SK-N-SH (cell line): ENCODE results near the gene ROPN1B. TPM values are rescaled to one million over a fixed set of nuclear protein-coding genes. Genes with fewer than 3 reads are reported as not detected.

Experiments used
- CTCF ChIA-PET: fragments of 300-600, 350-600 bp; formaldehyde crosslinking; extraction: SDS; loops from one replicate; lab custom pipeline; 2021; lab: Yijun Ruan, JAX
- POLR2A ChIA-PET: fragments of 350-600 bp; sonication (Branson Sonifier 250); formaldehyde crosslinking; extraction: SDS; loops from one replicate; lab custom pipeline; 2020; ENCODE audit warnings: antibody characterized with exemption, inconsistent platforms; lab: Yijun Ruan, JAX
- DNase-seq: peaks from one replicate; pipeline ENCODE4 v3.0.0; 2012
- H2AFZ ChIP-seq: fragments of 200-600 bp; sonication (generic); 2 replicates; pipeline ENCODE4 v1.8.1; 2016; ENCODE audit warnings: antibody characterized with exemption, mild to moderate bottlenecking, low read depth
- H3F3A ChIP-seq: fragments of 200-600 bp; sonication (generic); replicated peaks from 2 replicates; pipeline ENCODE3; 2016; ENCODE audit warnings: antibody characterized with exemption, mild to moderate bottlenecking; ENCODE audit not compliant: insufficient read depth
- H3K27ac ChIP-seq, 2 experiments: fragments of 200-500 bp in 1 of 2; fragments of 200-600 bp in 1 of 2; sonication (Bioruptor generic) in 1 of 2; sonication (generic), shearing (Covaris generic) in 1 of 2; 2 replicates each; pipeline versions ENCODE4 v1.5.1 to v1.6.1; 2014 to 2016; ENCODE audit warnings: low read depth in 2 of 2, inconsistent platforms in 1 of 2, low read length in 1 of 2, mild to moderate bottlenecking in 1 of 2, mixed read lengths in 1 of 2
- H3K27me3 ChIP-seq: fragments of 200-600 bp; sonication (generic), shearing (Covaris generic); 2 replicates; pipeline ENCODE4 v1.6.1; 2016; ENCODE audit warnings: mixed run types; ENCODE audit not compliant: insufficient read depth
- H3K36me3 ChIP-seq, 2 experiments: fragments of 200-500 bp in 1 of 2; fragments of 200-600 bp in 1 of 2; sonication (Bioruptor generic) in 1 of 2; sonication (generic) in 1 of 2; replicated peaks in 1 of 2; 2 replicates each; pipeline versions ENCODE3 to v1.5.1; 2014 to 2016; ENCODE audit warnings: low read length in 1 of 2, mild to moderate bottlenecking in 1 of 2; ENCODE audit not compliant: insufficient read depth in 2 of 2, control insufficient read depth in 1 of 2
- H3K4me1 ChIP-seq, 2 experiments: fragments of 200-500 bp in 1 of 2; fragments of 200-600 bp in 1 of 2; sonication (Bioruptor generic) in 1 of 2; sonication (generic), shearing (Covaris generic) in 1 of 2; 2 replicates each; pipeline versions ENCODE4 v1.5.1 to v1.6.1; 2014 to 2016; ENCODE audit warnings: low read depth in 1 of 2, low read length in 1 of 2, mixed run types in 1 of 2; ENCODE audit not compliant: insufficient read depth in 2 of 2, control insufficient read depth in 1 of 2
- H3K4me2 ChIP-seq: fragments of 200-600 bp; sonication (generic), shearing (Covaris generic); 2 replicates; pipeline ENCODE4 v1.6.1; 2017; ENCODE audit warnings: mixed run types
- H3K4me3 ChIP-seq, 2 experiments: fragments of 200-500 bp in 1 of 2; fragments of 200-600 bp in 1 of 2; sonication (Bioruptor generic) in 1 of 2; sonication (generic), shearing (Covaris generic) in 1 of 2; 2 replicates each; pipeline versions ENCODE4 v1.5.1 to v1.8.1; 2014 to 2016; ENCODE audit warnings: low read depth in 2 of 2, inconsistent platforms in 1 of 2, low read length in 1 of 2, mild to moderate bottlenecking in 1 of 2, mixed read lengths in 1 of 2, moderate library complexity in 1 of 2
- H3K79me2 ChIP-seq: fragments of 200-600 bp; sonication (generic); 2 replicates; pipeline ENCODE4 v1.8.1; 2017; ENCODE audit warnings: mild to moderate bottlenecking; ENCODE audit not compliant: insufficient read depth
- H3K9ac ChIP-seq: fragments of 200-600 bp; sonication (generic); 2 replicates; pipeline ENCODE4 v1.6.1; 2017; ENCODE audit warnings: mixed run types
- H3K9me2 ChIP-seq: fragments of 200-600 bp; sonication (generic); 2 replicates; pipeline ENCODE4 v1.6.1; 2017; ENCODE audit warnings: mixed run types
- H3K9me3 ChIP-seq: fragments of 200-600 bp; sonication (generic); 2 replicates; pipeline ENCODE4 v1.6.1; 2017; ENCODE audit warnings: mixed run types, mild to moderate bottlenecking, moderate library complexity
- H4K20me1 ChIP-seq: fragments of 200-600 bp; sonication (generic); 2 replicates; pipeline ENCODE4 v1.6.1; 2017; ENCODE audit warnings: mild to moderate bottlenecking, mixed run types; ENCODE audit not compliant: insufficient read depth
- CHD2 ChIP-seq: fragments of 150-350 bp; IDR thresholded peaks from 2 replicates; pipeline ENCODE4 v1.6.1; 2018; ENCODE audit warnings: low read length; ENCODE audit not compliant: partially characterized antibody
- CTCF ChIP-seq: fragments of 200-600 bp; sonication (generic); IDR thresholded peaks from 2 replicates; pipeline ENCODE4 v1.6.1; 2017; ENCODE audit warnings: antibody characterized with exemption, mild to moderate bottlenecking, moderate library complexity
- EP300 ChIP-seq, 2 experiments: IDR thresholded peaks; 2 replicates each; pipeline versions ENCODE4 v1.4.0 to v1.6.1; 2012; ENCODE audit warnings: borderline replicate concordance in 1 of 2, low read depth in 1 of 2, low read length in 1 of 2
- FOSL2 ChIP-seq: IDR thresholded peaks from 2 replicates; pipeline ENCODE4 v1.4.0; 2012; ENCODE audit warnings: low read depth, mild to moderate bottlenecking, moderate library complexity, borderline replicate concordance
- GABPA ChIP-seq: IDR thresholded peaks from 2 replicates; pipeline ENCODE4 v1.4.0; 2012; ENCODE audit warnings: low read depth, mild to moderate bottlenecking
- GATA2 ChIP-seq: sonication (generic); formaldehyde crosslinking; IDR thresholded peaks from 2 replicates; pipeline ENCODE4 v1.5.0; 2020; ENCODE audit warnings: mild to moderate bottlenecking, missing genetic modification reagents
- MEF2A ChIP-seq: IDR thresholded peaks from 2 replicates; pipeline ENCODE4 v1.4.0; 2012; ENCODE audit warnings: low read depth, borderline replicate concordance
- NRF1 ChIP-seq: IDR thresholded peaks from 2 replicates; pipeline ENCODE4 v1.6.1; 2012; ENCODE audit warnings: low read depth, mild to moderate bottlenecking, low read length
- PBX3 ChIP-seq: IDR thresholded peaks from 2 replicates; pipeline ENCODE4; 2012
- RAD21 ChIP-seq: IDR thresholded peaks from 2 replicates; pipeline ENCODE4 v1.6.1; 2012; ENCODE audit warnings: mild to moderate bottlenecking, low read length
- RFX5 ChIP-seq: IDR thresholded peaks from 2 replicates; pipeline ENCODE4 v1.6.1; 2012; ENCODE audit warnings: mild to moderate bottlenecking, improper control_type of control experiment, low read length
- TAF1 ChIP-seq: IDR thresholded peaks from 2 replicates; pipeline ENCODE4 v1.6.1; 2012; ENCODE audit warnings: low read depth, mild to moderate bottlenecking, low read length, moderate library complexity, borderline replicate concordance
- TCF12 ChIP-seq: IDR thresholded peaks from 2 replicates; pipeline ENCODE4 v1.4.0; 2012
- USF1 ChIP-seq: IDR thresholded peaks from 2 replicates; pipeline ENCODE4 v1.4.0; 2012; ENCODE audit warnings: low read depth, borderline replicate concordance
- USF2 ChIP-seq: fragments of 150-350 bp; IDR thresholded peaks from 2 replicates; pipeline ENCODE4 v1.6.1; 2017; ENCODE audit warnings: antibody characterized with exemption, low read length, low read depth, borderline replicate concordance
- WGBS: methylation state at CpG from one replicate; pipeline ENCODE4 v1.1.6; 2017; ENCODE audit warnings: low lambda C conversion rate; 5-methylcytosine and 5-hydroxymethylcytosine counted together
- polyA plus RNA-seq, 3 experiments: library from polyadenylated mRNA; depleted of rRNA; stranded (reverse); fragments of >200 nt; gene quantifications; 2 replicates each; pipeline ENCODE4 v1.2.3, GENCODE V29; 2012
- TF ChIP-seq, protein P1 (sequence below): IDR thresholded peaks from 2 replicates; pipeline ENCODE4 v1.4.0; 2012; ENCODE audit warnings: low read depth
- TF ChIP-seq, protein P2 (sequence below): IDR thresholded peaks from 2 replicates; pipeline ENCODE4 v1.6.1; 2012; ENCODE audit warnings: mild to moderate bottlenecking, low read depth, low read length, moderate library complexity

Gene ROPN1B
- polyA plus RNA-seq, 1 of the 3 experiments (the other 2 are of a cell fraction), result not detected

DNA sequence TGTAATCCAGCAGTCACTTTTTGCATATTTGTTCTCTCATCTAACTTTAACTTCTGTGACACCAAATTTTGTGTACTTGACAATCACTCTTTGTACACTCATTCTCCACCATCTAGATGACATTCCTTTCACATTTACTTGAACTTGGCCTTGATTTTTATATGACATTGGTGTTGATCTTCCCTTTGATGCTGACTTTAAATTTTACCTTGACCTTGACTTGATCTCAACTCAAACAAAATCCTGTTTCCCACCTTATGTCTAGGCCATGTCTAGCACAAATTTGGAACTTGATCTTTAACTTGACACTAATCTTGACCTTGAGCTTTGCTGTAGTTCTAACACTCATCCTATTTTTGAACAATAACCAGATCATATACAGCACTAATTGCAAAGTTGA is 33.2 kb downstream of the ROPN1B start (continued):
- TF ChIP-seq TAF1 (no peak), USF1 (no peak), GABPA (no peak), FOSL2 (no peak), RFX5 (no peak)

DNA sequence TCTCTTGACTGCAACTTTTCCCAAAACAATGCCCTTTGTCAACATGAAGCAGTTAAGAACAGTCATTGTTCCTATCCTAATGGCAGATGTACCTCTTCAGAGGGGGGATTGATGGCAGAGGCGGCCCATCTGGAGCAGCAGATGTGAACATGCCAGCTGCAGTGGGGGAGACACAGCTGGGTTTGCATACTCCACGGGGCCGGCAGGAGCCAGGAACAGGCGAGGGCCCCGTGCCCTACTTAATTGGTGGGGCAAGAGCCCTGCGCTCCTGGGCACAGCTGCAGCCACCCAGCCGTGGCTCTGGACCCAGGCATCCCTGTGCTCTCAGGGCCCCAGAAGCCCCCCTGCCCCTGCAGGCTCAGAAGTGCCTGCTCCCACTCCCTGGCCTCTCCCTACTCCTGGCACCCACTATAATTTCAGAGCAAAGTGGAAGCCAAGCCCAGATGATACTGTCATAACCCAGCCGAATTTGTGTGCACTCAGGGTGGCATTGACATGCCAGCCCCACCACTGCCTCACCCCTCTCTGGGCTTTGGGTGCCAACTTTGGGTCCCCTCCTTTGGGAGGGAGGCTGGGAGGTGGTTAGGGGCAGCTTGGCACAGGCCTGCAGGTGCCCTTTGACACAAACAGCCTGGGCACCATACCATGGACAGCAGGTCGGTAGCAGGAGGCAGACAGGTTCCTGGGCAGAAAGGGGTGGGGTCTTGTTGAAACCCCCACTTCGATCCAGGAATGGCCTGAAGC is 34.6 kb downstream of the ROPN1B start:
- DNase-seq, result no peak
- ChIA-PET POLR2A (no interaction called here), CTCF (no interaction called here)
- H3K27me3 ChIP-seq, result no peaks in the 10 kb centered on the region
- no peak overlapping the region for H3K4me3 ChIP-seq
- H3K9me3 ChIP-seq, result no peaks in the 10 kb centered on the region
- H3K4me1 ChIP-seq, result peaks cover 2 to 9% of the 10 kb centered on the region in 2 experiments; a peak in 3 of 4 replicates
- no peak overlapping the region for H3K27ac ChIP-seq
- H4K20me1 ChIP-seq, result no peaks in the 10 kb centered on the region
- TF ChIP-seq RAD21 (no peak), USF2 (no peak), MEF2A (no peak), FOSL2 (no peak), PBX3 (no peak), EP300 (IDR thresholded peaks at IDR 0.05; ENCODE audit: borderline replicate concordance in 1 of 2, low read depth in 1 of 2, low read length in 1 of 2) (no peak), NRF1 (no peak), CTCF (no peak), TCF12 (no peak), CHD2 (no peak), GATA2 (CRISPR knock-in tag) (no peak)
- TF ChIP-seq, protein P1, sequence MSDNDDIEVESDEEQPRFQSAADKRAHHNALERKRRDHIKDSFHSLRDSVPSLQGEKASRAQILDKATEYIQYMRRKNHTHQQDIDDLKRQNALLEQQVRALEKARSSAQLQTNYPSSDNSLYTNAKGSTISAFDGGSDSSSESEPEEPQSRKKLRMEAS, result no peak
- TF ChIP-seq, protein P2, sequence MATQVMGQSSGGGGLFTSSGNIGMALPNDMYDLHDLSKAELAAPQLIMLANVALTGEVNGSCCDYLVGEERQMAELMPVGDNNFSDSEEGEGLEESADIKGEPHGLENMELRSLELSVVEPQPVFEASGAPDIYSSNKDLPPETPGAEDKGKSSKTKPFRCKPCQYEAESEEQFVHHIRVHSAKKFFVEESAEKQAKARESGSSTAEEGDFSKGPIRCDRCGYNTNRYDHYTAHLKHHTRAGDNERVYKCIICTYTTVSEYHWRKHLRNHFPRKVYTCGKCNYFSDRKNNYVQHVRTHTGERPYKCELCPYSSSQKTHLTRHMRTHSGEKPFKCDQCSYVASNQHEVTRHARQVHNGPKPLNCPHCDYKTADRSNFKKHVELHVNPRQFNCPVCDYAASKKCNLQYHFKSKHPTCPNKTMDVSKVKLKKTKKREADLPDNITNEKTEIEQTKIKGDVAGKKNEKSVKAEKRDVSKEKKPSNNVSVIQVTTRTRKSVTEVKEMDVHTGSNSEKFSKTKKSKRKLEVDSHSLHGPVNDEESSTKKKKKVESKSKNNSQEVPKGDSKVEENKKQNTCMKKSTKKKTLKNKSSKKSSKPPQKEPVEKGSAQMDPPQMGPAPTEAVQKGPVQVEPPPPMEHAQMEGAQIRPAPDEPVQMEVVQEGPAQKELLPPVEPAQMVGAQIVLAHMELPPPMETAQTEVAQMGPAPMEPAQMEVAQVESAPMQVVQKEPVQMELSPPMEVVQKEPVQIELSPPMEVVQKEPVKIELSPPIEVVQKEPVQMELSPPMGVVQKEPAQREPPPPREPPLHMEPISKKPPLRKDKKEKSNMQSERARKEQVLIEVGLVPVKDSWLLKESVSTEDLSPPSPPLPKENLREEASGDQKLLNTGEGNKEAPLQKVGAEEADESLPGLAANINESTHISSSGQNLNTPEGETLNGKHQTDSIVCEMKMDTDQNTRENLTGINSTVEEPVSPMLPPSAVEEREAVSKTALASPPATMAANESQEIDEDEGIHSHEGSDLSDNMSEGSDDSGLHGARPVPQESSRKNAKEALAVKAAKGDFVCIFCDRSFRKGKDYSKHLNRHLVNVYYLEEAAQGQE, result no peak
- no peak overlapping the region for H2AFZ ChIP-seq
- 83% methylated on average over 1 of the region's 10 CpGs for WGBS
- H3K9me2 ChIP-seq, result no peaks in the 10 kb centered on the region
- no peaks in the 10 kb centered on the region for H3K36me3 ChIP-seq
- H3K4me2 ChIP-seq, result no peak overlapping the region
- peaks cover 11% of the 10 kb centered on the region for H3F3A ChIP-seq
- H3K9ac ChIP-seq, result no peak overlapping the region
- H3K79me2 ChIP-seq, result no peaks in the 10 kb centered on the region
